Measurements from ENCODE around the gene CCDC24. TPM values are rescaled to one million over a fixed set of nuclear protein-coding genes. Genes with fewer than 3 reads are reported as not detected.

Gene CCDC24
- total RNA-seq, 4 donors from 2014 or later: 5.0 to 6.2 (median 5.5) TPM

- TF ChIP-seq CTCF (IDR thresholded peaks at IDR 0.05) (no peak), POLR2AphosphoS5 (IDR thresholded peaks at IDR 0.05) (no peak), POLR2A (IDR thresholded peaks at IDR 0.05) (no peak), EP300 (IDR thresholded peaks at IDR 0.05) (no peak)
- Histone ChIP-seq H3K27me3 (no peaks in the 10 kb centered on the region), H3K36me3 (peaks cover 0 to 33% of the 10 kb centered on the region in 2 donors), H3K4me1 (peaks cover 0 to 9% (median 4%) of the 10 kb centered on the region in 3 donors), H3K9me3 (no peaks in the 10 kb centered on the region), H3K4me3 (no peak overlapping the region), H3K27ac (no peak overlapping the region)
- no peak for ATAC-seq
- 40 to 80% methylated on average over 1 to 8 of the region's 8 CpGs for WGBS, 2 donors (ENCODE audit: low coverage in 1 of 2)
These were observed 10.8 kb downstream of the CCDC24 start for GRCh38 chr1:44002165-44002564.

- H3K27me3 ChIP-seq: no peaks in the 10 kb centered on the region
- 82 to 83% methylated on average over 2 of the region's 14 CpGs for WGBS, 2 donors (ENCODE audit: low coverage in 1 of 2)
- no peaks in the 10 kb centered on the region for H3K9me3 ChIP-seq
- H3K36me3 ChIP-seq: peaks cover 0 to 33% of the 10 kb centered on the region in 2 donors
- TF ChIP-seq EP300 (IDR thresholded peaks at IDR 0.05) (no peak), POLR2A (IDR thresholded peaks at IDR 0.05) (no peak), POLR2AphosphoS5 (IDR thresholded peaks at IDR 0.05) (no peak), CTCF (IDR thresholded peaks at IDR 0.05) (no peak)
- no peak for ATAC-seq
- H3K4me1 ChIP-seq: peaks cover 0 to 9% (median 4%) of the 10 kb centered on the region in 3 donors
- no peak overlapping the region for H3K4me3 ChIP-seq
- H3K27ac ChIP-seq: no peak overlapping the region
These were observed 11.3 kb downstream of the CCDC24 start for GRCh38 chr1:44002606-44003157.

GRCh38 chr1:44008259-44008658, 16.9 kb downstream of the CCDC24 start:
- TF ChIP-seq POLR2AphosphoS5 (IDR thresholded peaks at IDR 0.05): no peak
- no peak for TF ChIP-seq CTCF (IDR thresholded peaks at IDR 0.05)
- no peak for TF ChIP-seq POLR2A (IDR thresholded peaks at IDR 0.05)
- TF ChIP-seq EP300 (IDR thresholded peaks at IDR 0.05): no peak
- Histone ChIP-seq H3K4me1 (peaks cover 0 to 15% (median 4%) of the 10 kb centered on the region in 3 donors), H3K36me3 (peaks cover 0 to 12% of the 10 kb centered on the region in 2 donors), H3K27me3 (no peaks in the 10 kb centered on the region), H3K4me3 (no peak overlapping the region), H3K9me3 (no peaks in the 10 kb centered on the region), H3K27ac (no peak overlapping the region)
- ATAC-seq: no peak
- 88 to 96% methylated on average over 4 to 5 of the region's 12 CpGs for WGBS, 2 donors (ENCODE audit: low coverage in 1 of 2)

- no peak for ATAC-seq
These were observed 19.6 kb downstream of the CCDC24 start for GRCh38 chr1:44010935-44011471.

More at GRCh38 chr1:44010935-44011471, 19.6 kb downstream of the CCDC24 start:
- no peaks in the 10 kb centered on the region for H3K9me3 ChIP-seq
- H3K4me3 ChIP-seq: no peak overlapping the region
- peaks cover 0 to 12% of the 10 kb centered on the region in 2 donors for H3K36me3 ChIP-seq
- H3K4me1 ChIP-seq: peaks cover 0 to 25% (median 4%) of the 10 kb centered on the region in 3 donors
- TF ChIP-seq POLR2A (IDR thresholded peaks at IDR 0.05) (no peak), POLR2AphosphoS5 (IDR thresholded peaks at IDR 0.05) (no peak), CTCF (IDR thresholded peaks at IDR 0.05) (no peak), EP300 (IDR thresholded peaks at IDR 0.05) (no peak)
- WGBS, 2 donors (ENCODE audit: low coverage in 1 of 2): 80% methylated on average over 2 of the region's 11 CpGs; no CpG with 5 or more reads in 1 of the 2 donors
- no peak overlapping the region for H3K27ac ChIP-seq
- H3K27me3 ChIP-seq: no peaks in the 10 kb centered on the region
